ENCODE results near the gene TMEM175. TPM values are rescaled to one million over a fixed set of nuclear protein-coding genes. Genes with fewer than 3 reads are reported as not detected.

Gene TMEM175
- total and polyA plus RNA-seq, 9 of the 15 experiments (the other 6 are each of a cell fraction or from before 2014, with no cell fraction given) = 0.13 to 30.9 (median 9.4) TPM

GRCh38 chr4:993111-994029 lies 61.1 kb downstream of the TMEM175 start, which contains the start of gene SLC26A1 (continued):
- TF ChIP-seq POLR2G (IDR thresholded peaks at IDR 0.05; ENCODE audit: low read depth, low read length) (peak; percentile 73), MCM5 (IDR thresholded peaks at IDR 0.05; ENCODE audit: low read depth) (no peak), ARID4B (CRISPR knock-in tag; IDR thresholded peaks at IDR 0.05) (peak; percentile 42; the same call in 1 of the 2 replicates), U2AF1 (optimal IDR thresholded peaks at IDR 0.05; ENCODE audit: low read depth, low read length) (no peak), U2AF2 (optimal IDR thresholded peaks at IDR 0.05; ENCODE audit: low read depth, low read length) (no peak), MEF2D (tag; conservative IDR thresholded peaks at IDR 0.05; ENCODE audit: low read depth) (no peak), RFX5 (IDR thresholded peaks at IDR 0.05; ENCODE audit: low read depth, low read length) (no peak), TFAP4 (CRISPR knock-in tag; IDR thresholded peaks at IDR 0.05; ENCODE audit: borderline replicate concordance) (peak; percentile 24; the same call in 1 of the 2 replicates), ZNF766 (CRISPR knock-in tag; conservative IDR thresholded peaks at IDR 0.05) (no peak), POLR3G (IDR thresholded peaks at IDR 0.05; ENCODE audit: extremely low read depth, insufficient read length, insufficient replicate concordance) (no peak), MTA1 (IDR thresholded peaks at IDR 0.05; ENCODE audit: borderline replicate concordance) (no peak), DIDO1 (tag; IDR thresholded peaks at IDR 0.05; ENCODE audit: low read depth) (no peak), ZNF41 (CRISPR knock-in tag; conservative IDR thresholded peaks at IDR 0.05) (no peak), ZNF143 (CRISPR knock-in tag; IDR thresholded peaks at IDR 0.05) (no peak), MCM2 (IDR thresholded peaks at IDR 0.05; ENCODE audit: low read depth) (no peak), ZC3H11A (IDR thresholded peaks at IDR 0.05; ENCODE audit: low read depth, low read length) (no peak), ESRRB (CRISPR knock-in tag; IDR thresholded peaks at IDR 0.05; ENCODE audit: borderline replicate concordance) (no peak), THAP7 (CRISPR knock-in tag; IDR thresholded peaks at IDR 0.05) (no peak)

All from K562 (cell line).